ENCODE results near the gene MCM5.
"Not testable (repeated sequence)": the region's sequence is repeated elsewhere in the genome, so short reads cannot be mapped to it uniquely, and the experiment has no call there.

Gene MCM5

GRCh38 chr22:35432228-35432905 lies 32.4 kb downstream of the MCM5 start:
- no peak for DNase-seq (ENCODE audit: low spot score)

- no peak for DNase-seq (ENCODE audit: low spot score)
Measured at GRCh38 chr22:35434061-35434710, 34.2 kb downstream of the MCM5 start.

DNA sequence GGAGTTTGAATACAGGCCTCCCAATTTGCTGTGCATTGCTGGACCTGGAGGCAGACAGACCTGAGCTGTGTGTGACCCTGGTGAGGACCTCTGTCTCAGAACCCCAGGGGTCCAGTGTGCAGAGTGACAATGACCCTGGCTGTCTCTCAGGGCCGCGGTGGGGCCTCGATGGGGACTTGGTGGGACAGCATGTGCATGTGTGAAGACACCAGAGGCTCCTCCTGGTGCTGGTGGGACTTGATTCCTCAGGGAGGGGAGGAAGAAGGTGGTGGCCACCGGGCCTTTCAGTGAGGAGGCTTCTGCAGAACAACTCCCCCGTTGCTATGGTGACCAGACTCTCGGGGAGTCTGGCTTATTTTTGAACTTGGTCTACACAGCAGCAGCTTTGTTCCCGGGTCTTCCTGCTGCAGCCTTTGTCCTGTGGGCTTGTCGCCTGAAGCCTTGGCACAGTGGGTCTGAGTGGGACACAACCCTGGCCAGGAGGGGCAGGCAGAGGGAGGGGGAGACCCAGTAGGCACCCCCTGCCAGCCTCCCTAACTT lies 35.3 kb downstream of the MCM5 start:
- DNase-seq (ENCODE audit: low spot score), result no peak

DNA sequence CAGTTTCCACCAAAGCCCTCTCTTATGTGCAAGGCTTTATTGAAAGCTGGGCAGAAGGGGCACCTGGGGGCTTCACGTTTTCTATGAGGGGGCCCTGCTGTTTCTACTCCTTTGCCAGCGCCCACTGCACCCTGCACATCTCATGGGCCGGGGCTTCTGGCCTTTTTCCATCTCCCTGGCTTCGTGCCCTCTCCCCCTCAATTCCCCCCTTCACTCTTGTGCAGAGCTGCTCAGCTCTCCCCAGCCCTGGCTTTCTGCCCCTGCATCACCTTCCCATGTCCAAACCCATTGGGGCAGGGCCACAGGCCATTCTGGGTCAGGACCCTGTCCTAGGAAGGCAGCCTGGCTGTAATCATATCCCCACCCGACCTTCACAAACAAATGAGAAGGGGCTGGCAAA lies 36.5 kb downstream of the MCM5 start:
- no peak for DNase-seq (ENCODE audit: low spot score)

DNA sequence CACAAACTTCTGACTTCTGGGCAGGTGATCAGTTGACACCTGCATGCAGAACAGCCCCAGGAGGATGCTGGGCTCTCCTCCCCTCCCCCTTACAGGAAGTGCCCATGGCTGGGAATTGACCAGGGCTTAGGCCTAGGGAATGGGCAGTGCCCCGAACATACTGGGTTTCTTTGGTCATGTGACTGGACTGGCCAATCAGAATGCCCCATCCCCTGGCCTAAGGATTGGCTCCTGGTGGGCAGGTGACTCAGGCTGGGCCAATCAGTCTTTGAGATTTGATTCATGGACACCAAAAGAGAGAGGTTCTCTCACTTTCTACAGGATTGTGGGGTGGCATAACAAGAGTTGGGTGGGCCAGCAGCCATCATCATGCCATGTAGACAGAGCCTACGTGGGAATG lies 37.1 kb downstream of the MCM5 start:
- no peak for DNase-seq (ENCODE audit: low spot score)

DNA sequence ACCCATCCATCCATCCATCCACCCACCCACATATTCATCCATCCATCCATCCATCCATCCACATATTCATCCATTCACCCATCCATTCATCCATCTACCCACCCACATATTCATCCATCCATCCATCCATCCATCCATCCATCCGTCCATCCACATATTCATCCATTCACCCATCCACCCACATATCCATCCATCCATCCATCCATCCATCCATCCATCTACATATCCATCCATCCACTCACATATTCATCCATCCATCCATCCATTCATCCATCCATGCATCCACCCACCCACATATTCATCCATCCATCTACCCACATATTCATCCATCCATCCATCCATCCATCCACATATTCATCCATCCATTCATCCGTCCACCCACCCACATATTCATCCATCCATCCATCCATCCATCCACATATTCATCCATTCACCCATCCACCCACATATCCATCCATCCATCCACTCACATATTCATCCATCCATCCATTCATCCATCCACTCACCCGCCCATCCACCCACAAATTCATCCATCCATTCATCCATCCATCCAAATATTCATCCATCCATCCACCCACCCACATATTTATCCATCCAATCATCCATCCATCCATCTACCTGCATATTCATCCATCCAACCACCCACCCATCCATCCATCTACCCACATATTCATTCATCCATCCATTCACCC lies 38.9 kb downstream of the MCM5 start:
- DNase-seq (ENCODE audit: low spot score), result not testable (repeated sequence)

- no peak for DNase-seq (ENCODE audit: low spot score)
Measured at GRCh38 chr22:35439365-35439717, 39.4 kb downstream of the MCM5 start.

DNA sequence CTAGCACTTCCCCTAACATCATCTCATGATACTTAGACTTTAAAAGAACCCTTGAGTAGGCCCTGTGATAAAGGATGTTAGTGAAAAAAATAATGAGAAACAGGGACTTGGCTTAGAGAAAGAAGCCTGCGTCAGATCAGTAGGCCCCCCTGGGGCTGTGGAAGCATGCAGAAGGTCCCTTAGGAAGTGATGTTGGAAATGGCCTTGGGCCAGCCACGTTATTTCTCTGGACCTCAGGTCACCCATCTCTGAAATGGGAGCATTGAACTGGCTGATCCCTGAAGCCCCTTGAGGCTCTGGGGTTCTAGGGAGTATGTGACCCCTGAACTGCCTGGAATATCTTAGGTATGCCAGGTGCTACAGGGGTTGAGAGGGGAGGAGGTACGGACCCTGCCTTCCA lies 40.2 kb downstream of the MCM5 start:
- DNase-seq (ENCODE audit: low spot score), result no peak

DNA sequence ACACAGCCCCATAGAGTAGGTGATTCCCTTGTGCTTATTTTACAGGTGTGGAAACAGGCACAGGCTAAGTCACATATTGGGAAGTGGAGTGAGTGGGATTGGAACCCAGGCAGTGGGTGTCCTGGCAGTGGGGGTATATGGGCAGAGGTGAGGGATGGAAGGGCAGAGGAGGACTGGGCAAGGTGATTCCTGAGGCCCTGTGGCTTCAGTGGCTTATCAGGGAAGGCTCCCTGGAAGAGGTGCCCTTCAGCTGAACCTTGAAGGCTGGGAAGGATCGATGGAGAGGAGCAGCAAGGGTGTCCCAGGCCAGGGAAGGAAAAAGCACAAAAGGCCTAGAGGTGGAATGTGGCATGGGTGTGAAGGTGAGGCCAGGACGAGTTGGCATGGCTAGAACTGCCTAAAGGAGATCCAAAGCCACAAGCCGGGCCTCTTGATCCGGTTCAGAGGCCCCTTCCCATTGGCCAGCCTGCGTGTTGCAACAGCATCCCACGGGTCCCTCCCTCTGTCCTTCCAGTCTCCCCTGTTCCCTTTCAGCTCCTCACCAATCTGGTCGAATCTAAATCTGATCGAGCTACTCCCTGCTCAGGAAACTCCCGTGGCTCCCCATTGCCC lies 41.7 kb downstream of the MCM5 start:
- DNase-seq (ENCODE audit: low spot score), result no peak

GRCh38 chr22:35442471-35442870 lies 42.5 kb downstream of the MCM5 start:
- DNase-seq (ENCODE audit: low spot score), result no peak

DNA sequence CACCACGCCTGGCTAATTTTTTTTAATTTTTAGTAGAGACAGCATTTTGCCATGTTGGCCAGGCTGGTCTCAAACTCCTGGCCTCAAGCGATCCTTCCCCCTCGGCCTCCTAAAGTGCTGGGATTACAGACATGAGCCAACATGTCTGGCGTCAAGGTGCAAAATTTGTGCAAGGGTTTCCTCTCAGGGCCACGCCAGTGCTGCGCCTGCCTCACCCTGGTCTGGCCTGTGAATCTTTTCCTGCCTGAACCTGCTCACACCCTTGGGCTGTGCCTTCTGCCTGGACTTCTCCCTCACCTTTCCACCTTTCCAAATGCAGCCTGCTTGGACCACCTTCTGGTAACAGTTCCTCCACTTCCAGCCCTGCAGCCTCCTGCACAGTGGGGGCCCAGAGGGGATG lies 43.4 kb downstream of the MCM5 start:
- DNase-seq (ENCODE audit: low spot score), result no peak

DNA sequence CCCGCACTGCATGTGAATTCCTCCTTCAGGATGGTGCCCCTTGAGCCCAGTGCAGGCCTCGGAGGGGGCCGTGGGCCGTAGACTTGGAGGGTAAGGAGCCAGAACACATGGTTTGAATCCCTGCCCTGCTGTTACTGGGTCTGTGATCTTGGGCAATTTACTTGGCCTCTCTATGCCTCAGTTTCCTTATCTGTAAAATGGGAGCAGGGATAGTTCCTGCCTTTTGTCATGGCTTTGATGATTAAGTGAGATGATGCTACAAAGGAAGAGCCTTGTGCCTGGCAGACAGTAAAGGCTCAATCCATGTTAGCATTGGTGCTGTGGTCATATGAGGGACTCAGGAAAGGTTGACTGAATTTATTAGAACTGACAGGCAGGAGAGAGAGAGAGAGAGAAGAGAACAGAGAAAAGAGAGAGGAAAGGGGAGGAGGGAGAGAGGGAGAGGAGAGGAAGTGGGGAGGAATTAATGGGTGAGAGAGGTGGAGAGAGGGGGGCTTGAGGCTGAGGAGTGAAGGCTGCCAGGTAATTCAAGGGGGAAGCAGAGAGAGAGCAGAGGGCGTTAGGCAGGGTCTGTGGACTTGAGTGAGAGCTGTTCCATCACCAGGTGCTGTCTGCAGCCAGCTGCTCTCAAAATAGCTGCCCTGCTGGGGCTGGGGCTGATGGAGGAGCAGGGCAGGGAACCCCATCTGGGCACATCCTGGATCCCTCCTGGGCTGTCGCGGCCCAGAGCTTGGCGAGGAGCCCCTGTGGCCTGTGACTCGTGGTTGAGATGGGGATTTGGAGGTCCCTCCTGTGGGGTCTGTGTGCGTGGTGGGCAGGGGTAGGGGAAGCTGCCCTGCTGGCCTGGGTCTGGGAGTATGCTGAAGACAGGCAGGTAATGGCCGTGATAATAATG lies 44.1 kb downstream of the MCM5 start:
- no peak for DNase-seq (ENCODE audit: low spot score)

GRCh38 chr22:35444685-35445399 lies 44.9 kb downstream of the MCM5 start:
- DNase-seq (ENCODE audit: low spot score), result no peak

GRCh38 chr22:35445933-35446332 lies 46.0 kb downstream of the MCM5 start:
- DNase-seq (ENCODE audit: low spot score), result no peak

DNA sequence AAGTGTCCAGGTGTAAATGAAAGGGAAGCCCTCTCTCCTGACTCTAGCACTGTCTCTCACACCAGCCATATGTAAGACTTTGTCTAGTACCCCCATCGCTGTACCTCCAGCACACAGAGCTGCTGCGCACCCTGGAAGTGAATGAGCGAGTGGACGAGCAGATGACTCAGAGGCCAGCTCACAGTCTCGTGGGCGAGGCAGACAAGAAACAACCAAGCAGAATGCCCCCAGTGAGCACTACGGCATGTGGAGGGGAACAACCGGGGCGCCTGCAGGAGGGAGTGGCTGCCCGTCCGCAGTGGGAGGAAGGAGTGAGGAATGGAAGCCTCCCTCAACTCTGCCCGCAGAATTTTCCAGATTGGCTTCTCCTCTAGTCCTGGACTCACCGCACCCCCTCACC lies 46.4 kb downstream of the MCM5 start:
- DNase-seq (ENCODE audit: low spot score), result no peak

DNA sequence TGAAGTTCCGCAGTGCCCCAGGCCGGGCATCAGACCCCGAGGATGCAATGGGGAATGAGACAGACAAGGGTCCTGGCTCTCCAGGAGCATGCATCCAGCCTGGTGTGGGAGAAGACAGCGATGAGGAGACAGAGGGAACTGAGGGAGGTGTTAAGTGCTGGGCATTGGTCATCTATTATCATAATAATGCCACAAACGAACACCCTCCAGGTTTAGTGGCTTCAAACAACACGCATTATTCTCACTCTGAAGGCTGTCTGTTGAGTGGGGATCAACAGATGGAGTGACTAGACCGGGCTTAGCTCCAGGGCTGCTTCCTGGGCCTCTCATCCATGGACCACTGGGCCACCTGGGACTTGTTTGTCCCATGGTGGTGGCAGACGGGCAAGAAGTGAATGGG lies 48.6 kb downstream of the MCM5 start:
- DNase-seq (ENCODE audit: low spot score), result no peak

GRCh38 chr22:35449829-35450689 lies 50.1 kb downstream of the MCM5 start:
- no peak for DNase-seq (ENCODE audit: low spot score)

GRCh38 chr22:35450824-35451569 lies 51.1 kb downstream of the MCM5 start:
- no peak for DNase-seq (ENCODE audit: low spot score)

GRCh38 chr22:35451592-35451991 lies 51.7 kb downstream of the MCM5 start:
- no peak for DNase-seq (ENCODE audit: low spot score)
